Right ventricle myocardium inferior (tissue), 1 donor: ENCODE data around the gene TMPRSS9. TPM values are rescaled to one million over a fixed set of nuclear protein-coding genes. Genes with fewer than 3 reads are reported as not detected.
"Not testable (repeated sequence)": the region's sequence is repeated elsewhere in the genome, so short reads cannot be mapped to it uniquely, and the experiment has no call there.

Experiments used
- ATAC-seq: fragments of 200-7000 bp; cut with Tn5 transposase; one replicate; pipeline ENCODE4 v1.9.1; 2020; ENCODE audit warnings: mild to moderate bottlenecking, moderate library complexity
- DNase-seq: peaks from one replicate; pipeline ENCODE4 v3.0.0; 2021; ENCODE audit errors: missing footprints
- intact Hi-C: fragments of 100-400 bp; cut with DNase I; formaldehyde crosslinking; loops from one replicate; pipeline ENCODE4 v1.11.0; 2022
- total RNA-seq: library from RNA; stranded (reverse); fragmentation: NEBNext Ultra II Directional; extraction: Animal tissue kit (Norgen Biotek cat#: 25700); gene quantifications from one replicate; pipeline ENCODE4 v1.2.1, GENCODE V29; 2021
- donor health status: DM: no; HTN: yes; CAD: no; lungs with severe emphysema.

Gene TMPRSS9
- total RNA-seq, 1 donor from 2014 or later: not detected

- intact Hi-C loops: no loop called here
- DNase-seq (no peak), ATAC-seq (no peak)
Observed at GRCh38 chr19:2376784-2377519, 16.9 kb downstream of the TMPRSS9 start.

GRCh38 chr19:2380567-2380966 is 20.5 kb downstream of the TMPRSS9 start:
- ATAC-seq (no peak), DNase-seq (no peak)
- intact Hi-C loops: no loop called here

- DNase-seq: no peak
- intact Hi-C loops: no loop called here
- ATAC-seq: no peak
Observed at GRCh38 chr19:2381148-2381820, 21.2 kb downstream of the TMPRSS9 start.

- intact Hi-C loops: no loop called here
- no peak for DNase-seq
Observed at GRCh38 chr19:2382530-2383222, 22.6 kb downstream of the TMPRSS9 start.

GRCh38 chr19:2385053-2385721 is 25.1 kb downstream of the TMPRSS9 start:
- DNase-seq (no peak), ATAC-seq (no peak)
- intact Hi-C loops: no loop called here

More at GRCh38 chr19:2382530-2383222, 22.6 kb downstream of the TMPRSS9 start:
- no peak for ATAC-seq

- DNase-seq (no peak), ATAC-seq (no peak)
- intact Hi-C loops: no loop called here
Observed at GRCh38 chr19:2387367-2388288, 27.6 kb downstream of the TMPRSS9 start.

- intact Hi-C loops: no loop called here
- ATAC-seq: no peak
Observed at GRCh38 chr19:2389594-2389993, 29.5 kb downstream of the TMPRSS9 start.

GRCh38 chr19:2391118-2391725 is 31.2 kb downstream of the TMPRSS9 start:
- no peak for ATAC-seq
- intact Hi-C loops: loop anchor here (1.0 to 2.0 kb wide), 2 partner anchors 116 to 235 kb away; no protein-coding TSS in a partner anchor
- no peak for DNase-seq

More at GRCh38 chr19:2389594-2389993, 29.5 kb downstream of the TMPRSS9 start:
- no peak for DNase-seq

- ATAC-seq (no peak), DNase-seq (no peak)
- intact Hi-C loops: no loop called here
Observed at GRCh38 chr19:2392366-2392765, 32.3 kb downstream of the TMPRSS9 start.

- DNase-seq, intact Hi-C loops, ATAC-seq: not testable (repeated sequence)
Observed at GRCh38 chr19:2392899-2393298, 32.8 kb downstream of the TMPRSS9 start.

- intact Hi-C loops: no loop called here
- ATAC-seq (no peak), DNase-seq (no peak)
Observed at GRCh38 chr19:2394054-2394441, 34.0 kb downstream of the TMPRSS9 start.

- no peak for ATAC-seq
- no peak for DNase-seq
Observed at GRCh38 chr19:2394442-2395292, 34.6 kb downstream of the TMPRSS9 start.

GRCh38 chr19:2395293-2395829 is 35.3 kb downstream of the TMPRSS9 start:
- intact Hi-C loops, DNase-seq, ATAC-seq: not testable (repeated sequence)

More at GRCh38 chr19:2394442-2395292, 34.6 kb downstream of the TMPRSS9 start:
- intact Hi-C loops: no loop called here

GRCh38 chr19:2397173-2397572 is 37.1 kb downstream of the TMPRSS9 start:
- DNase-seq, intact Hi-C loops, ATAC-seq: not testable (repeated sequence)

GRCh38 chr19:2398735-2399305 is 38.8 kb downstream of the TMPRSS9 start:
- no peak for DNase-seq
- no peak for ATAC-seq
- intact Hi-C loops: no loop called here

- intact Hi-C loops: no loop called here
- ATAC-seq (no peak), DNase-seq (no peak)
Observed at GRCh38 chr19:2399582-2399981, 39.5 kb downstream of the TMPRSS9 start.
